H4 (cell line): ENCODE measurements around the gene DBNL. TPM values are rescaled to one million over a fixed set of nuclear protein-coding genes. Genes with fewer than 3 reads are reported as not detected.

ENCODE experiments used
- DNase-seq: peaks from one replicate; pipeline ENCODE4 v3.0.0-alpha.2; 2015; ENCODE audit warnings: low spot score
- total RNA-seq: library from RNA; depleted of rRNA; stranded (reverse); fragments of >200 nt; shearing (Covaris generic); gene quantifications from 2 replicates; pipeline ENCODE4 v1.2.3, GENCODE V29; 2014

DBNL gene
- total RNA-seq, 1 experiment from 2014 or later: 183 TPM

- DNase-seq: no peak
Measured at GRCh38 chr7:44061645-44062179, 17.2 kb downstream of the DBNL start.

GRCh38 chr7:44062180-44062902, 17.8 kb downstream of the DBNL start:
- no peak for DNase-seq

- DNase-seq: no peak
Measured at GRCh38 chr7:44062903-44063295, 18.4 kb downstream of the DBNL start.

GRCh38 chr7:44063547-44063893, 19.0 kb downstream of the DBNL start:
- DNase-seq: no peak

GRCh38 chr7:44063894-44064651, 19.6 kb downstream of the DBNL start:
- DNase-seq: no peak

GRCh38 chr7:44064791-44065430, 20.4 kb downstream of the DBNL start:
- DNase-seq: no peak

- no peak for DNase-seq
Measured at GRCh38 chr7:44065431-44066110, 21.1 kb downstream of the DBNL start, which contains the start of gene PGAM2. TSS of gene PGAM2 (minus strand) at chr7:44065567. CDS start at chr7:44065529, 38 bp downstream.

GRCh38 chr7:44066111-44066460, 21.6 kb downstream of the DBNL start:
- DNase-seq: no peak

GRCh38 chr7:44066494-44067063, 22.1 kb downstream of the DBNL start:
- DNase-seq: no peak

- DNase-seq: no peak
Measured at GRCh38 chr7:44067064-44067951, 22.8 kb downstream of the DBNL start.

- DNase-seq: no peak
Measured at GRCh38 chr7:44068054-44068453, 23.6 kb downstream of the DBNL start.

- DNase-seq: no peak
Measured at GRCh38 chr7:44071726-44072363, 27.3 kb downstream of the DBNL start.

- DNase-seq: peak; percentile 88
Measured at GRCh38 chr7:44072364-44073231, 28.1 kb downstream of the DBNL start.

GRCh38 chr7:44073664-44074348, 29.3 kb downstream of the DBNL start:
- DNase-seq: no peak

- no peak for DNase-seq
Measured at GRCh38 chr7:44074349-44074695, 29.8 kb downstream of the DBNL start.

- DNase-seq: no peak
Measured at GRCh38 chr7:44075296-44076075, 31.0 kb downstream of the DBNL start.

- no peak for DNase-seq
Measured at GRCh38 chr7:44076101-44076895, 31.8 kb downstream of the DBNL start.
